GM23338 (cell line): ENCODE data around the gene MANEA. TPM values are rescaled to one million over a fixed set of nuclear protein-coding genes. Genes with fewer than 3 reads are reported as not detected.

ENCODE experiments used
- CREB1 ChIP-seq: fragments of 250-450 bp; sonication (Bioruptor Pico); IDR thresholded peaks from 2 replicates; pipeline ENCODE4 v1.5.0; 2020; ENCODE audit warnings: low read depth, mild to moderate bottlenecking, moderate library complexity
- EZH2phosphoT487 ChIP-seq: fragments of 200-600 bp; sonication (generic); IDR thresholded peaks from one replicate; pipeline ENCODE4 v1.8.1; 2018; ENCODE audit warnings: antibody characterized with exemption; ENCODE audit not compliant: unreplicated experiment
- NANOG ChIP-seq: IDR thresholded peaks from 2 replicates; pipeline ENCODE4 v1.6.1; 2016; ENCODE audit warnings: antibody characterized with exemption, borderline replicate concordance
- POLR2AphosphoS5 ChIP-seq: IDR thresholded peaks from 2 replicates; pipeline ENCODE4 v1.6.1; 2016; ENCODE audit warnings: antibody characterized with exemption, low read depth
- REST ChIP-seq: IDR thresholded peaks from one replicate; pipeline ENCODE4 v1.6.1; 2018; ENCODE audit warnings: antibody characterized with exemption; ENCODE audit not compliant: unreplicated experiment
- ZNF114 ChIP-seq: fragments of 250-450 bp; sonication (Bioruptor Pico); IDR thresholded peaks from 2 replicates; pipeline ENCODE4 v1.5.0; 2020; ENCODE audit warnings: mild to moderate bottlenecking, moderate library complexity
- ZNF331 ChIP-seq: fragments of 250-450 bp; sonication (Bioruptor Pico); IDR thresholded peaks from 2 replicates; pipeline ENCODE4 v1.5.0; 2020; ENCODE audit warnings: low read depth, mild to moderate bottlenecking, moderate library complexity
- ZNF462 ChIP-seq: fragments of 250-450 bp; sonication (Bioruptor Pico); IDR thresholded peaks from 2 replicates; pipeline ENCODE4 v1.5.0; 2020; ENCODE audit warnings: mild to moderate bottlenecking, moderate library complexity
- polyA plus RNA-seq: library from polyadenylated mRNA; unstranded; fragments of >200 nt; fragmentation: Nextera tagmentation; extraction: Ambion mirVana; gene quantifications from 2 replicates; pipeline ENCODE4 v1.2.1, GENCODE V29; 2016
- total RNA-seq: library from RNA; depleted of rRNA; stranded (reverse); fragments of >200 nt; shearing (Covaris generic); gene quantifications from 2 replicates; pipeline ENCODE4 v1.2.3, GENCODE V29; 2014

MANEA gene
- total and polyA plus RNA-seq, 2 experiments from 2014 or later, result 4.8 to 9.8 TPM

- no peak for TF ChIP-seq REST
- no peak for TF ChIP-seq ZNF114 (CRISPR knock-in tag)
- TF ChIP-seq ZNF462 (CRISPR knock-in tag), result no peak
- TF ChIP-seq NANOG, result no peak
- TF ChIP-seq ZNF331 (CRISPR knock-in tag), result no peak
- TF ChIP-seq EZH2phosphoT487, result no peak
- TF ChIP-seq CREB1 (CRISPR knock-in tag), result no peak
- TF ChIP-seq POLR2AphosphoS5, result no peak
Measured at GRCh38 chr6:95546148-95546547, 31.2 kb upstream of the MANEA start (continued).
